Stimulated activated naive CD4-positive, alpha-beta T cell (primary cell): Measurements from ENCODE around the gene TP73.

Experiments used
- DNase-seq, 6 experiments: peaks; one replicate each; lab custom pipeline; 2025; lab: John Stamatoyannopoulos, UW

The TP73 gene

GRCh38 chr1:3768811-3769390 is 116.6 kb downstream of the TP73 start:
- DNase-seq = no peak

DNA sequence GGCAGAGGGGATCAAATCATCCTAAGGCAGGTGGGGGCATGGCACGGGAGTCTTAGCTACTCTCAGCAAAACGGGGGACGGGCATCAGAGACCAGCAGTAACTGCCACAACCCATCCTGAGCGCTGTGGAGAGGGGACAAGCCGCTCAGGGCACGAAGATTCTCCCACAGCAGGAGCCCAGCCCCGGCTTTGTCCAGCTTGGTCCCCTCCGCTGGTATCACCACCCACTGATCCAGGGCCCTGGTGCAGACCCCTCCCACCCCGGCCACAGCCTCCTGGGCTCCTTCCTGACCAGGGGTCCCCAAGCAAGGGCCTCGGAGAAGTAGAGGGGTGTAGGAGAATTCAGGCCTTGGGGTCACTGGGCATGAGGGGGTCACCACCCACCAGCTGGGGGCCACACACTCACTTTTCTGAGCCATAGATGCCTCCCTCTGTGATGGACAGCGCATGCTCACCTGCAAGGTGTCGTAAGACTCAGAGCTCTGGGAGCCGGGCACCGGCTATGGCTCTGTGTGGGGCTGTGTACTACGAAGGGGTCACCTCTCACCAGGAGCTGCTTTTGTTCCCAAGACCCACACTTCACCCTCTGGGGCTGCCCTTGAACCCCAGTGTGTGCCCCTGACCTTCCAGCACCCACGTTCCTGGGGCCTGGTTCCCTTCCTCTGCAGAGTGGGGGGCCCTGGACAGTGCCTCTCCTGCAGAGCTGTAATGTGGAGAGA is 117.9 kb downstream of the TP73 start:
- no peak for DNase-seq

DNA sequence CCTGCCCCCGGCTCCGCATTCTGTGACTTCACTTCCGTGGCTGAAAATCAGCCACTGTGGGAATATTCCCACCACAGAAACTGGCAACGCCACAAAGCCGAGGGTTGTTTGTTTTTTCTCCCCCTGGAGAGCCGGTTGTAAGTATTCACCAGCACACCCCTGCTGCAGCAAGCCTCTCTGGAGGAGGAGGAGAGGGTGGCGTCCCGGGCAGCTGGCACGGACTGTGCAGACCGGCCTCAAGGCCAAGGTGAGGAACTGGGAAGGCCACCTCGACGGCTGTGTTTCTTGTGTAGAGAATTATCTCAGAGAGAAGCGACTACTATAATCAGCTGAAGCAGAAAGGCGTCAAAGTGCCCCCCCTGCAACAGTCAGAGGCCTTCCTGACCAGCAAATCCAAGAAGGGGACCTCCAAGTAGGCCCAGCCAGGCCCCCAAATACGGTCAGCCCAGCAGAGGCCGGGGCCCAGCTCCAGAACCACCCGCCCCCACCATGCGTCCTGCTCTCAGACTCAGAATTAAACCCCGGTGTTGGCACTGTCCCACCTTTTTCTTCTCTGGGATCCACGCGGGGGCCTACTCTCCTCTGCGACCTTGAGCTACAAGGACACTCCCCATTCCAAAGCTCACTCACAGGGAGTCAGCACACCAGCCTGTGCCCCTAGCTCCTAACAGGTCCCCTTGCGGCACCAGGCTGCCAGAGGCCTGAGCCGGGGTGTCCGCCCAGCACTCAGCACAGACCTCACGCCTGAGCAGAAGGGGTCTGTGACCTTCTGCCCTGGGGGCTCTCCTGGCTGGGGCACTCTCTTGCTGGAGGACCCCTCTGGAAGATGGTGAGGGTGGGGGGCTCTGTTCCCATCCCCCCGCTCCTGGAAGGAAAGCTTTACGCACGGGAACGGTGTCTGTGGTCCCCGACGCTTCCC is 119.1 kb downstream of the TP73 start:
- DNase-seq = no peak

- DNase-seq = peak; percentile 74 to 90 (median 85)
Measured at GRCh38 chr1:3772027-3772714, 119.9 kb downstream of the TP73 start.

DNA sequence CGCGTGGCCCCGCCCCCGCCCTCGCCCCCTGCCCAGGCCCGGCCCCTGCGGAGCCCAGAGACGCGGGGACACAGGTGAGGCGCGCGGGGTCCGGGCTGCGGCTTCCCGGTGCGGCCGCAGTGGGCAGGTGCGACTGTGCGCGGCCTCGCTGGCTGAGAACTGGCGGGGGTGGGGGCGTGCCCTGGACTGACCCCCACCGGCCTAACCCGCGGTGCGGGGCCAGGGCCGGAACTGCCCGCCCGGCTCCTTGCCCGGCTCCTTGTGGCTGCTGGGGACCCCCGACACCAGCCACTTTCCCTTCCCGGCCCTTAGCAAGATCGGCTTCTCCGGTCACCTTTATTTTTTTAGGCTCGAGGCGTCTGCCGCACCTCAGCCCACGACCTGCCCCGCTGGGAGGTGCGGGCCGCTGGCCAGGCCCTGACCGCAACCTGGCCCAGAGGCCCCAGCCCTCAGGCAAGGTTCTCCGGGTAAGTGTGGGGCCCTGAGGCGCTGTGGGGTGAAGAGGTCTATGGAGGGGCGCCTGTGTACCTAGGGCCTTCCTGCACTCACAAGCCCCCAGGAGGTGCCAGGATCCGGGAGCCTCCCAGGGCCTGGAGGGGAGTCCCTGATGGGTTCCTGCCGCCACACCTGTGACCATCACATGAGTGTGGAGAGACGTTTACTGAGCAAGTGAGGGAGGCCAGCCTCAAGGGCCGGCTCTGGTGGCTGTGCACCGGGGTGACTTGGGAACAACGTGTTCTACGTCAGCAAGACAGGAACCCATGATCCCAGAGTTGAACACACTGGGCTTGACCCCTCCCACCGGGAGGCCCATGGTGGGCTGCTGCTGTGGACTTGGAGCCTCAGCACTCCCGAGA is 120.6 kb downstream of the TP73 start, which contains the start of gene SMIM1:
SMIM1 (plus strand) TSS at position 35 of the 857 bp plus-strand sequence. CDS start 2,625 bp downstream, outside the sequence.
- peak in 2 of 6 experiments; percentile 29 to 56 for DNase-seq

GRCh38 chr1:3773572-3774275 is 121.4 kb downstream of the TP73 start:
- peak in 1 of 6 experiments; percentile 4 for DNase-seq

DNA sequence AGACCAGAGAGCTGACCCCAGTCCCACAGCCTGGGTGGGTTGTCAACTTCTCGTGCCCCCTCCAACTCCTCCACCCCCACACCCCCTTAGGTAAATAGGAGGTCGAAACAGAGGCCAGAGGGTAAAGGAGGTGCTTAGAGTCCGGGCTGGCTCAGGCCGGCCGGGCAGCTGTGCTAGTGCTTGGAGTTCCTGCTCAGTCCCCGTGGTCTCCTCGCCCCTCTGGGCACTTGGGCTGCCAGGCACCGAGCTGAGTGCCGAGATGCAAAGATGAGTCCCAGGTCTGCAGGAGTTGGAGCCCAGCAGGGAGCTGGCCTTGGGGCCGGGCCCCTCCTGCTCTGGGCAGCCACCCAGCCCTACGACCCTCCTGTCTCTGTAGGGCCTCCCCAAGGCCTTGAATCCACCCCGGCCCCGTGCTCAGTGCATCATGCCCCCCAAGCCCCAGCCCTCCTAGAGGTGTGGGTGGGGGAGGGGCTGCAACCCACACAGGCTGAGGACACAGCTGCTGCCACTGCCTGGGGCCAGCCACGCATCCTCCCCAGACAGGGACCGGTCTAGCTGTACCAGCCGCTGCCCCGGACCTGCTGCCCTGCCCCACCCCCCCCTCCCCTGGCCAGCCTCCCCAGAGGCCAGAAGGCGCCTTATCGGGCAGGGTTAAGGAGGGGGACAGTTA is 122.1 kb downstream of the TP73 start:
- no peak for DNase-seq

GRCh38 chr1:3774946-3775489 is 122.7 kb downstream of the TP73 start:
- DNase-seq = no peak

- peak in 4 of 6 experiments; percentile 18 to 44 (median 36) for DNase-seq
Measured at GRCh38 chr1:3775490-3776230, 123.3 kb downstream of the TP73 start.

- no peak for DNase-seq
Measured at GRCh38 chr1:3776231-3776961, 124.1 kb downstream of the TP73 start.

DNA sequence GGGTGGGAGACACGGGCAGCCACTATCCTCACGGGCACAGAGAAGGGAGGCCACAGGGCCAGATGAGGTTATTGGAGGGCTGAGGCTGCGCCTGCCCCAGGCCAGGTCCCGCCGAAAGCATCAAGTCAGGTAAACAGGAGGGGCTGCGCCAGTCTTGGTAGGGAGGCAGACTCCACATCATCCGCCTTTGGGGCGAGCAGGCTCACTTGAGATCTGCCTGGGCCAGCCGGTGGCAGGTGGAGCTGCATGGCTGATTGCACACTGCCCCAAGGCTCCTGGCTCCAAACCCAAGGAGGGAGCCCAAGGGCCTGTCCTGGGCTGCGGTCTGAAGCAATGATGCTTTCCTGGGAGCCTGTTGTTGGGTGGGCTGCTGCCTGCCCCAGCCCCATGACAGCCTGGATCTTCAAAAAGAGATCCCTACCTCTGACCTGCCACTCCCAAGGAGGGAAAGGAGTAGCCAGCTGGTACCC is 124.8 kb downstream of the TP73 start:
- DNase-seq = no peak

DNA sequence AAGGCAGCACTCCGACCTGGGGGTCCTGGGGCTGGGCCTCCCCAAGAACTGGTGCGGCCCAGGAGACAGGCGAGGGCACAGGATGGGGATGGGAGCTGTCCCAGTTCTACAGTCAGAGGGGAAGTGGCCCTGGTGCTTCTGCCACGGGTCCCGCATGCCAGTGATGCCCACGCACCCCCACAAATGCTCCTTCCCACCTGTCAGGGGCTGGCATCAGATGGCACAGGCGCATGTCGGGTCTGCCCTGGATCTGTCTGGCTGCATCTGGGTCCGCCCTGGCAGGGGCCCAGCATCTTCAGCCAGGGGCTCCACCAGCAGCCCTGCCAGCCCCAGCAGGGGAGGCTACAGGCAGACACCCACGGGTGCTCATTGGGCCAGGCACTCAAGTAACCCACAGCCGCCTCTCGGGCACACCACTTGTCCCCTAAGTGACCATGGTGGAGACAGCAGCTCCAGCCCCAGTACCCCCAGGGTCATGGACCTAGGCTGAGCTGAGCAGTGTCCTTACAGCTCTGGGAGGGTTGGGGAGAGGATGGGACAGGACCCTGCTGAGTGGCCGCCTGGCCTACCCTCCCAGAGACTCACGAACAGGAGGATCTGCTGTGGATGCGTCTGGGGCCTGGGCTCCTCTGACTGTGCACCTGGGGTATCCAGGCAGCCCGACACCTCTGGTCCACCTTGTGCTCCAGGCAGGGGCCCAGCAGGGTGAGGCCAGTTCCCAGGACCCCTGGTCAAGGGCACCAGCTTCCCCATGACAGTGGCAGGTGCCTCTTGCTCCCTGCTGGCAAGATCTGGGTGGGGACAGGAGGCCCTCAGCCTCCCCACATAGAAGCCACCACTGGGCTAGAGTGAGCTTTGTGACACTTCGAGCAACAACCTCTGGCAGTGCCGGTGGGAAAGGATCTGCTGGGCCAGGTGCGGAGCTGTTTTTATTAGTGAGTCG is 125.6 kb downstream of the TP73 start:
- DNase-seq = no peak

- no peak for DNase-seq
Measured at GRCh38 chr1:3778590-3779264, 126.4 kb downstream of the TP73 start.

GRCh38 chr1:3779265-3779911 is 127.1 kb downstream of the TP73 start:
- DNase-seq = no peak

GRCh38 chr1:3779912-3780416 is 127.6 kb downstream of the TP73 start:
- DNase-seq = no peak
